Measurements from ENCODE around the gene HORMAD1.
"Not testable (repeated sequence)": the region's sequence is repeated elsewhere in the genome, so short reads cannot be mapped to it uniquely, and the experiment has no call there.

Gene HORMAD1, protein sequence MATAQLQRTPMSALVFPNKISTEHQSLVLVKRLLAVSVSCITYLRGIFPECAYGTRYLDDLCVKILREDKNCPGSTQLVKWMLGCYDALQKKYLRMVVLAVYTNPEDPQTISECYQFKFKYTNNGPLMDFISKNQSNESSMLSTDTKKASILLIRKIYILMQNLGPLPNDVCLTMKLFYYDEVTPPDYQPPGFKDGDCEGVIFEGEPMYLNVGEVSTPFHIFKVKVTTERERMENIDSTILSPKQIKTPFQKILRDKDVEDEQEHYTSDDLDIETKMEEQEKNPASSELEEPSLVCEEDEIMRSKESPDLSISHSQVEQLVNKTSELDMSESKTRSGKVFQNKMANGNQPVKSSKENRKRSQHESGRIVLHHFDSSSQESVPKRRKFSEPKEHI

GRCh38 chr1:150720703-150721102 is at the start of gene HORMAD1:
Gene HORMAD1, minus strand, starts transcription at chr1:150720895. Its CDS starts 1,390 bp downstream, at chr1:150719505.
- no peak for DNase-seq

- not testable (repeated sequence) for DNase-seq
These were observed 47.0 kb upstream of the HORMAD1 start for GRCh38 chr1:150767704-150768103.

- not testable (repeated sequence) for DNase-seq
These were observed 45.2 kb upstream of the HORMAD1 start for GRCh38 chr1:150765977-150766301.

DNA sequence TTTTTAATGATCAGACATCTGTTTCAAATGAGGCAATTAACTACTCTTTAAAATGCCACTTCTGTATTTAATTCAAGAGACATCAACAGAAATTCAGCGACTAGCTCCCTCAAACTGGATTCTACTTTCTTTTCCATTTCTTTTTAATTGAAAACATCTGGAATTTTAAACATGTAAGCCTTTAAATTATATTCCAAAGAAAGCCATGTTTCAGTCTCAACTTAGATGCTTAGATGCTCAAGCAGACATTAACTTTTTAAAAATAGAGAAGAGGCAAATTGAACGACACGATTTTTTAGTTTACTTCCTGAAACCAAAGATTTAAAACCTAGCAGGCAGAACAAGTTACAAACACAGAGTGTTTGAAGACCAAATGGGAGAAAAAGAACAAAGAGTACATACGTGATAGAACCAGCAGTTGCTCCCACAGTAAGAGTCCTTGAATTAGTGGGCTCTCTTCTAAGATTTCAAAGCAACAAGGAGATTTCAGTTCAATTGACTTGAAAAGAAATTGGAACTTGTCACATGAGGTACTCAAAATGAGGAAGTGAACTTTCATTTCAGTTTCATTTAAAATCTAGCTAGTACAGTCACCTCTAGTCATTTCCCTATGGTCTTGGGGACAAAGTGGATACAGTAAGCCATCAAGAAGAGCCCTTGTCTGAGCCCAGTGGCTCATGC is 44.7 kb upstream of the HORMAD1 start, which contains the start of gene CTSS:
Gene CTSS (minus strand): TSS at position 483 of the 681 bp plus-strand sequence. CDS start 1,015 bp downstream, outside the sequence.
- no peak for DNase-seq

GRCh38 chr1:150764617-150765101 is 44.0 kb upstream of the HORMAD1 start:
- no peak for DNase-seq

GRCh38 chr1:150763018-150763417 is 42.3 kb upstream of the HORMAD1 start:
- no peak for DNase-seq

- DNase-seq, result no peak
These were observed 41.9 kb upstream of the HORMAD1 start for GRCh38 chr1:150762552-150762951.

- DNase-seq, result no peak
These were observed 41.1 kb upstream of the HORMAD1 start for GRCh38 chr1:150761801-150762200.

GRCh38 chr1:150760013-150760412 is 39.3 kb upstream of the HORMAD1 start:
- no peak for DNase-seq

DNA sequence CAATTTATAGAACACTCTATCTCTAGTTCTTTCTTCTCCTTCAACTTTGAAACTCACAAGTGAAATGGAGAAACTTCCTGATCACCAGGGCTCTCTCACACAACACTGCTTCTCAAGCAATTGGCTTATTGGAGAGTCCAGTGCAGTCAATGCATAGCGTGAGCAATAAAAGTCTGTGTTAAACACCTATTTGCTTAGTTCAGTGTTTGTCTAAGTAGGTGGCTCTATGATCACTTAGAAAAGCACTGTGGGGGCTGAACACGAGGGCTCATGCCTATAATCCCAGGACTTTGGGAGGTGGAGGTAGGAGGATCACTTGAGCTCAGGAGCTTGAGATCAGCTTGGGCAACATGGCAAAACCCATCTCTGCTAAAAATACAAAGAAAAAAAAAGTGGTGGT is 32.7 kb upstream of the HORMAD1 start:
- no peak for DNase-seq

- no peak for DNase-seq
These were observed 30.7 kb upstream of the HORMAD1 start for GRCh38 chr1:150751443-150751842.

DNA sequence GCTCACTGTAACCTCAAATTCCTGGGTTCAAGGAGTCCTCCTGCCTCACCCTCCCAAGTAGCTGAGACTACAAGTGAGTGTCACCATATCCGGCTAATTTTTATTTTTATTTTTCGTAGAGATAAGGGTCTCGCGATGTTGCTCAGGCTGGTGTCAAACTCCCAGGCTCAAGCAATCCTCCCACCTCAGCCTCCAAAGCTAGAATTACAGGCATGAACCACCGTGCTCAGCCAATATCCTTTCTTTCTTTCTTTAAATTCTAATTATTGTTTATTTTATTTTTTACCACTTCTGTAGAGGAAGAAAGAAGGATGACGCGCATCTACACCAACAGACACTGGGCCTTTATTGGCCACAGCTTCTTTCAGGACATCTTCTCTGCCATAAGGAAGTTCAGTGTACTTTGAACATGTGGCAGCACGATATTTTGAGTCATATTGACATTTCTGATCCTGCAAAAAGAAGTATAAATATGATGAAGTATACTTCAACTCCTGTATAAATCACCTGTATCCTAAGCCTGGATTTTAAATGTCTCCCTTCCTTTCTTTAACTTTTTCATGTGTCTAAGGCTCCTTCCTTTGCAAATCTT is 29.1 kb upstream of the HORMAD1 start:
- no peak for DNase-seq

DNA sequence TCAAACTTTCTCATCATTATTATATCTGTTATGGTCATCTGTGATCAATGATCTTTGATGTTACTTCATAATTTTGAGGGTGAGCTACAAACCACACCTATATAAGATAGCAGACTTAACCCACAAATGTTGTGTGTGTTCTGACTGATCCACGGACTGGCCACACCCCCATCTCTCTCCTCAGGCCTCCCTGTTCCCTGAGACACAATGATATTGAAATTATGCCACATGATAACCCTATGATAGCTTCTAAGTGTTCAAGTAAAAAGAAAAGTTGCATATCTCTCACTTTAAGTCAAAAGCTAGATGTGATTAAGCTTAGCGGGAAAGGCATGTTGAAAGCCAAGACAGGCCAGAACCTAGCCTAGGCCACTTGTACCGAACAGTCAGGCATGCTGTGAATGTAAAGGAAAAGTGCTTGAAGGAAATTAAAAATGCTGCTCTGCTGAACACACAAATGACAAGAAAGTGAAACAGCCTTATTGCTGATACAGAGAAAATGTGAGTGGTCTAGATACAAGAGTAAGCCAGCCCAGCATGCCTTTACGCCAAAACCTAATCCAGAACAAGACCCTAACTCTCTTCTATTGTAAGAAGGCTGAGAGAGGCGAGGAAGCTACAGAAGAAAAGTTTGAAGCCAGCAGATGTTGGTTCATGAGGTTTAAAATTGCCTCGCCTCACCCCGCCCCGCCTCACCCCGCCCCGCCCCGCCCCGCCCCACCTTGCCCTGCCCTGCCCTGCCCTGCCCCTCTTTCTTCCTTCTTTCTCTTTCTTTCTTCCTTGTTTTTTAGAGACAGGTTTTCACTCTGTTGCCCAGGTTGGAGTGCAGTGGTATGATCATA is 28.4 kb upstream of the HORMAD1 start:
- DNase-seq, result no peak

DNA sequence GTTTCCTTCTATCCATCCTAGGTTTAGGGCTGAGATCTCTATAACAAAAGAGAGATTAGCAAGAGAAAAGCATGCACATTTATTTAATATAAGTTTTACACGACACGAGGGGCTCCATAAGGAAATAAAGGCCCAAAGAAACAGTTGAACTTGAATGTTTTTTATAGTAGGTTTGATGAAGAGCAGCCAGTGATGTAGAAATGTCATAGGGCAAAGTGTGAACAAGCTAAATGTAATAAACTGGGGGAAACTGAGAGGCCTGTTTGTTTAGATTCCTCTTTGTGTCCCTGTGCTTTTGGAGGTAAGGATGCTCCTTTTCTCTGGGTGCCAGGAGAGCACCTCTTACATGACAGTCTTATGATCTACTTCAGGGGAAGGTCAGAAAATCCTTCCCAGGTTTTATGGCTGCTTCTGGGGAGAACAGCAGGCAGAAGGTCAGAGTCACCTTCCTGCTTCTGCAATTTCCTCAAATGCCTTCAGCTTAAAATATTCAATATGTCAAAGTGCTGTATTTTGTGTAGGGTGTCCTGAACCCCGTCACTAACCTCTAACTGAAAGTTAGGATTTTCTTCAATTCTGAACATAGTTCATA is 9.5 kb upstream of the HORMAD1 start:
- DNase-seq, result no peak

DNA sequence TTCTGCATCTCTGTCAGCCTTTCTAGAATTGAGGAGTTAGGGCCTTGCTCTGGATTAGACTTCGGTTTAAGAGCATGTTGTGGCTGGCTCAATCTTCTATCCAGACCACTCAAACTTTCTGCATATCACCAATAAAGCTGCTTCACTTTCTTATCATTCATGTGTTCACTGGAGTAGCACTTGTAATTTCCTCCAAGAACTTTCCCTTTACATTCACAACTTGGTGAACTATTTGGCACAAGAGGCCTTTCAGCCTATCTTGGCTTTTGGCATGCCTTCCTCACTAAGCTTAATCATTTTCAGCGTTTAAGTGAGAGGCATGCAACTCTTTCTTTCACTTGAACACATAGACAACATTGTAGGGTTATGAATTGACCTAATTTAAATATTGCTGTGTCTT is 3.6 kb upstream of the HORMAD1 start:
- DNase-seq, result no peak

- DNase-seq, result no peak
These were observed 597 bp downstream of the HORMAD1 start for GRCh38 chr1:150720098-150720497.

DNA sequence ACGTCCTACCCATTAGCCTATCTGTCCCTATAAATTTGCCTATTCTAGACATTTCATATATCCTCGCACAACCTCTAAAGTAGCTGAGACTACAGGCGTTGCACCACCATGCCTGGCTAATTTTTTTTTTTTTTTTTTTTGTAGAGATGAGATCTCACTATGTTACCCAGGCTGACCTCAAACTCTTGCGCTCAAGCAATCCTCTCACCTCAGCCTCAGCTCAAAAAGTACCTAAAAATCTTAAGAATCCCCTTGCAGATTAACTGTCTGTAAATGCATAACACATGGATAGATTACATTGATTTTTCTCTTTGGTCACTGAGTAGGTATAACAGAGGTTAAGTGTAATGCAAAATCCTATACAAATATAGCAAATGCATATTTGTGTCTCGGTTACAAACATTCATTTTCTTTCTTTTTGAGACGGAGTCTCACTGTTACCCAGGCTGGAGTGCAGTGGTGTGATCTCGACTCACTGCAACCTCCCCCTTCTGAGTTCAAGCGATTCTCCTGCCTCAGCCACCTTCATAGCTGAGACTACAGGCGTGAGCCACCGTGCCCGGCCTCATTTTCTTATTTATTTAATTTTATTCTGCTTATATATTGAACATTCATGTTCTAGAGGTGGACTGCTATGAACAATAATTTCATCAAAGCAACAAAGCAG is 2.3 kb downstream of the HORMAD1 start:
- no peak for DNase-seq

- DNase-seq, result not testable (repeated sequence)
These were observed 11.7 kb downstream of the HORMAD1 start for GRCh38 chr1:150709031-150709430.

DNA sequence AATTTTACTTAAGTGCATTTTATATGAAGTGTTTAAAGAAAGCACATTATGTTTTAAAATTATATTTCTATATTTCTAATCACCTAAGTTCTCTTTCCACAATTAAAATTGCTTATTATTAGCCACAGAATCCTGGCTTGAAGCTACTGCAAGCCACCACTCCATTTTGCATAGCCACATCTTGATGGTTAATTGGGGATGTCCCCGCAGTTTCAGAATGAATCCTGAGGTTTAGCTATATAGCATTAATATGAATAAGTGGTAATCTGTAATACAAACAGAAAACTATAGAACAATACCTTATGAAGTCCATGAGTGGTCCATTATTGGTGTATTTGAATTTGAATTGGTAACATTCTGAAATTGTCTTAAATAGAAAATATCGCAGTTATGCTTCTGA is 12.1 kb downstream of the HORMAD1 start:
- DNase-seq, result no peak

- DNase-seq, result no peak
These were observed 14.6 kb downstream of the HORMAD1 start for GRCh38 chr1:150706091-150706490.

DNA sequence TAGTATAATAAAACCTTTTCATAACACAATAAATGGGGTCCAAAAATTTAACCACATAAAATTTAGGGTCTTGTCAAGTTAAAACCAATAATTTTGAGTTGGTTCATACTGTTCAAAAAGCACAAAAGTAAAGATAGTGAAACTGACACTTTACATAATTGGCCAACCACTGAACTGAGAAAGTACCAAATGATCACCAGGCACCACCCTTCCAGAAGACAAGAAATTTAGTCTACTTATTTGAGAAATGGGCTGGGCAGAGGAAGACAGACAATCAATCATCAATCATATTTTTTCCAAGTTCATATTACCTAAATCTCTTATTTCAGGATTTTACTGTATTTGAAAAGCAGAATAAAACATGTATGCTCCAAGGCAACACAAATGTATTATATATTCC is 17.3 kb downstream of the HORMAD1 start:
- no peak for DNase-seq
